ENCODE results near the gene TAMALIN.

The TAMALIN gene

DNA sequence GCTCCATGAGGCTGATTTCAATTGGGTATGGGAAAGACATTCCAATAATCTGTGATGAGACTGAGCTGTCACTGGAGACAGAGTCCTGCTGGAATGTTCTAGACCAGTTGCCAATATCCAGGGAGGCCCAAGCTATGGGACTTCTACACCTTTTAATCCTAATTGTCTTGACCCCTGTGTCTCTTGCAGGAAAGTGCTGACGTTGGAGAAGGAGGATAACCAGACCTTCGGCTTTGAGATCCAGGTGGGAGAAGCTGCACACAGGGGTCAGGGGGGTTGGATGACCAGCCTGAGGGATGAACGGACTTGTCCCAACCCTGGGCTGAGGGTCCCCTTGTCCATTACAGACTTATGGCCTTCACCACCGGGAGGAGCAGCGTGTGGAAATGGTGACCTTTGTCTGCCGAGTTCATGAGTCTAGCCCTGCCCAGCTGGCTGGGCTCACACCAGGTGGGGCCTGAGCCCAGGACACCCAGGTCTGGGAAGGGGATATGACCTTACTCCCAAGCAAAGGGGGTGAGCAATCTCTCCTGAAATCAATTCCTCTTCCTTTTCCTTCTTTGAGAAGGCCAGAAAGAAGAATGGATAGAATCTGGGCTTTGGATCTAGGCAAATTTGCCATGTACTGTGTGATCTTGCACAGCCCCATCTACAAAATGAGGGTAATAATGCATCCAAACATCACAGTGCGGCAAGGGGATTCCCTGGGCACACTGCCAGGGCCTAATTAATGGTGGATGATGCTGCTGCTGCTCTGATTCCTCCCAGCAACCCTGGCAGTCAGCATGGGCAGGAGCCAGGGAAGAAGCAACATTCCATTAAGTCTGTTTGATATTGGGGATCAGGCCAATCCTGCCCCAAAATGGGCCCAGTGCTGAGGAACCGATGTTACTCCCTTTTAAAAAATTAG is 4.2 kb downstream of the TAMALIN start:
- in situ Hi-C loops (cut with HindIII; ENCODE audit: low sequenced_read_pairs) = no loop called here

DNA sequence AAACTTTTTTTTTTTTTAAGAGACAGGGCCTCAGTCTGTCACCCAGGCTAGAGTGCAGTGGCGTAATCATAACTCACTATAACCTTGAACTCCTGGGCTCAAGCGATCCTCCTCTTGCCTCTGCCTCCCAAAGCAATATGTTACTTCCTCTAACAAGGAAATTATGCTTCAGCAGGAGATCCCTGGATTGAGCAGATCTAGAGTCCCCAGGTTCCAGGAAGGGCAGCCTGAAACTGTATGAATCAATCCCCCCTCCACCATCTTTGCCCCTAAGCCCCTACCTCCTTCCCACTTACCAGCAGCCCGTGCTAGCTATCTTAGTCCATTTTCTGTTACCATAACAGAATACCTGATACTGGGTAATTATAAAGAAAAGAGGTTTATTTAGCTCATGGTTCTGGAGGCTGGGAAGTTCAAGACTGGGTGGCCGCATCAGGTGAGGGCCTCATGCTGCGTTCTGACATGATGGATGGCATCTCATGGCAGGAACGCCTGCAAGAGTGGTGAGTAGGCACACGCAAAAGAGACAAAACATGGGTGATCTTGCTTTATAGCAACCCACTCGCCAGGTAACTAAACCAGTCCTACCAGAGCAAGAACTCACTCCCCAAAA is 5.0 kb downstream of the TAMALIN start:
- in situ Hi-C loops (cut with HindIII; ENCODE audit: low sequenced_read_pairs) = no loop called here

DNA sequence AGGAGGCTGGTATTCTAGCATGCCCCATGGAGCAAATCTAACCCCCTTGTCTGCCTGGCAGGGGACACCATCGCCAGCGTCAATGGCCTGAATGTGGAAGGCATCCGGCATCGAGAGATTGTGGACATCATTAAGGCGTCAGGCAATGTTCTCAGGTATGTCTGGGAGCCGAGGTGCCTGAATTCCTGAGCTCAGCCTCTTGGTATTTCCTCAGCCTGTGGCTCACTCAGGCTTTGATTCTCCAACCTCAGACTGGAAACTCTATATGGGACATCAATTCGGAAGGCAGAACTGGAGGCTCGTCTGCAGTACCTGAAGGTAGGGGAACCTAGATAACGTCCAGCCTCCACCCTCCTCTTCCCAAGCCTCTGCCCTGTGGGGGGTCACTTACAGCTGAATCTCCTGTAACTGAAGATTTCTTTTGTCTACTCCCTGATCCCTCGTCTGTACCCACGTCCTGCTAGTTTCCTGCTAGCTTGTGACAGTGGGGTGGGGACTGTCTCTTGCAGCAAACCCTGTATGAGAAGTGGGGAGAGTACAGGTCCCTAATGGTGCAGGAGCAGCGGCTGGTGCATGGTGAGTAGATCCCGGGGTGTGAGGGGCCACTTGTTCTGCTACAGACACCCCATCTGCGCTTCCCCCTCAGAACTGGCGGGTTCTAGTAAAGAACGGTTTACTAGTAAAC is 7.0 kb downstream of the TAMALIN start:
- in situ Hi-C loops (cut with HindIII; ENCODE audit: low sequenced_read_pairs) = no loop called here

DNA sequence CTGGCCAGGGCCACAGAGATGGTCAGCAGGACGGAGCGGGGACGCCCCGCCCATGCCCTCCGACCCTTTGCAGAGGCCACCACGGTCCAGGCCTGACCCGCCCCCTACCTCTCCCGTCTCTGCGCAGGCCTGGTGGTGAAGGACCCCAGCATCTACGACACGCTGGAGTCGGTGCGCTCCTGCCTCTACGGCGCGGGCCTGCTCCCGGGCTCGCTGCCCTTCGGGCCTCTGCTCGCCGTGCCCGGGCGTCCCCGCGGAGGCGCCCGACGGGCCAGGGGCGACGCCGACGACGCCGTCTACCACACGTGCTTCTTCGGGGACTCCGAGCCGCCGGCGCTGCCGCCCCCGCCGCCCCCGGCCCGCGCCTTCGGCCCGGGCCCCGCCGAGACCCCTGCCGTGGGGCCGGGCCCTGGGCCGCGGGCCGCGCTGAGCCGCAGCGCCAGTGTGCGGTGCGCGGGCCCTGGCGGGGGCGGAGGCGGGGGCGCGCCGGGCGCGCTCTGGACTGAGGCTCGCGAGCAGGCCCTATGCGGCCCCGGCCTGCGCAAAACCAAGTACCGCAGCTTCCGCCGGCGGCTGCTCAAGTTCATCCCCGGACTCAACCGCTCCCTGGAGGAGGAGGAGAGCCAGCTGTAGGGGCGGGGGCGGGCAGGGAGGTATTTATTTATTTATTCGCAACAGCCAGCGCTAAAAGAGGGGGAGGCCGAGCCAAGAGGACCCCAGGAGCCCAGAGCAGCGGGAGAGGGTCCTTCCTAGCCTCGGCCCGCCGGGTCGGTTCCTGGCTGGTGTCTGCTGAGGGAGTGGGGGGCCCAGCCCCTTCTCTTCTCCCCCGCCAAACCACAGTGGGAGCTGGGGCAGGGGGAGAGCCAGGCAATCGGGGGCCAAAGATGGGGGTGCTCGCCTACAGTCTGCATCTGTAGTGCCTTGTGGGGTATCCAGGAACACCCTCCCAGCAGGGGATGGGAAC is 8.1 kb downstream of the TAMALIN start:
- in situ Hi-C loops (cut with HindIII; ENCODE audit: low sequenced_read_pairs) = no loop called here

DNA sequence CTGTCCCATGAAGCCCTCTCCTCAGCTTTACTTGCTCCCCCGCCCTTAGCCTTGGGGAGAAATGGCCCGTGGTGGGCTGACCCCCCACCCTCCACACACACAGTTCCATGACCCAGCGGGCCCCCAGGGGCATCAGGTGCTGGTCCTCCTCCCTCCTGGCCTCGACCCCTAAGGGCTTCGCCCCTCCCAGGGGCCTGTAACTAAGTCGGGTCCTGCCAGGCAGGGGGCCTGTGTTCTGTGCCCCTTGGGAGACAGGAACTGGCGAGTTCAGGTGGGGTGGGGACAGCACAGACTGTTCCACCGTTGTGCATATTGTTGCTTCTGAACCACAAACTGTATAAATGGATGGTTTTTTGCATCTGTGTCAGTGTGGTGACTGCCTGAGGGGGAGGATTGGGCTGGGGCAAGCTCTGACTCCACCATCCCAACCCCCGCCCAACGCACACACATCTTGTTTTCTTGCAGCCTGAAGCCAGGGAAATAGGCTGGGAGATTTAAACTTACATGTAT is 8.8 kb downstream of the TAMALIN start:
- in situ Hi-C loops (cut with HindIII; ENCODE audit: low sequenced_read_pairs) = no loop called here

DNA sequence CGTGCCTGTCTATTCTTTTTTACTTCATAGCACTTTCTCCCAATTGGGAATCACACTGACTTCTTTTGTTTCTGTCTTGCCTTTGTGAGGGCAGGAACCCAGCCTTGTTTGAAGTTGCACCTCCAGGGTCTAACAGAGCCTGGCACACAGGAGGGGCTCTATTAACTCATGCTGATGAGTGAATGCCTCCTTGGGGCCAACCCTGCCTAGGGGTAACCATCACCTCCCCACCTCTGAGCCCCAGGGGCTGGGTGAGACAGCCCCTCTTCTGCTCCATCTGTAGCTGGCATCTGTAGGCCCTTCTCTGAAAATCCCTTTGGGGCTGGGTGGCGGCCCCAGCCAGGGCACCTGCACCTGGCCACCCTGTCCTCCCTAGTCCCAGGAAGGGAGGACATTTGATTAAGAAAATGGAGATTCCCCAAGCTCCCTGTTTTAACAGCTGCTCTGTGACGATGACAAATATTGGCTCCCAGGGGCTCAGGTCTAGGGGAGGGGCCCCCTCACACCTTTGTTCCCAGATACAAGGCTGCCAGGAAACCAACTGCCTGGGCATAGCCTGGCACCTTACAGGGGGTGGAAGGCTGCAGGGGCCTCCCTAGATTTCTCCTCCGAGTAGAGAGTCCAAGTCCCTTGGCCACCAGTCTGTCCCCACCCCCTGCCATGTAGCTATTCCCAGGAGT is 11.8 kb downstream of the TAMALIN start:
- in situ Hi-C loops (cut with HindIII; ENCODE audit: low sequenced_read_pairs) = no loop called here

DNA sequence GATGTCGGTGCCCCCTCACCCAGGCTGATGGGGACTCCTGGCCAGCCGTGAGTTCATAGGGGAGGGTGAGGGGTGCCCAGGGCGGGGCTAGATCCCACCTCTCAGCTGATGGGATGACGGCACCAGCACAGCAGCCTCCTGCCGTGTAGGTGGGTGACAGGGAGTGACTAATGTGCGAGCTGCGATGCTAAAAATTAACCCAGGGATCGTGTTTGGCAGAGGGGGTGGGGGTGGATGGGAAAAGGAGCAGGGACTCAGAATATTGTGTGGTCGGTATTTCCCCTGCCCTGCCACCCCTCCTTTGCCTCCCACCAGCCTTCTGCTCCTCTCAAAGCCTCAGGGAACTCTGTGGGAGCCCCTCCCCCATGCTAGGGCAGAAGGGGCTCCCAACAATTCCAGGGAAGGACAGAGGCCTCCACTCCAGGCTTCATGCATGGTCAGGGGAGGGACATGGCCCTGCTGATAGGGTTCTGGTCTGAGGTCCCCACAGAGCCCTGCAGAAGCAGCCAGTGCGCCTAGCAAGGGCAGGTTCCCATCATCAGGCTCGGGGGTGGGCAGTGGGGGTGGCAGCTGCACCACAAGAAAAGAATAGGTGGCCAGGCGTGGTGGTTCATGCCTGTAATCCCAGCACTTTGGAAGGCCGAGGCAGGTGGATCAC is 12.5 kb downstream of the TAMALIN start:
- in situ Hi-C loops (cut with HindIII; ENCODE audit: low sequenced_read_pairs) = no loop called here

DNA sequence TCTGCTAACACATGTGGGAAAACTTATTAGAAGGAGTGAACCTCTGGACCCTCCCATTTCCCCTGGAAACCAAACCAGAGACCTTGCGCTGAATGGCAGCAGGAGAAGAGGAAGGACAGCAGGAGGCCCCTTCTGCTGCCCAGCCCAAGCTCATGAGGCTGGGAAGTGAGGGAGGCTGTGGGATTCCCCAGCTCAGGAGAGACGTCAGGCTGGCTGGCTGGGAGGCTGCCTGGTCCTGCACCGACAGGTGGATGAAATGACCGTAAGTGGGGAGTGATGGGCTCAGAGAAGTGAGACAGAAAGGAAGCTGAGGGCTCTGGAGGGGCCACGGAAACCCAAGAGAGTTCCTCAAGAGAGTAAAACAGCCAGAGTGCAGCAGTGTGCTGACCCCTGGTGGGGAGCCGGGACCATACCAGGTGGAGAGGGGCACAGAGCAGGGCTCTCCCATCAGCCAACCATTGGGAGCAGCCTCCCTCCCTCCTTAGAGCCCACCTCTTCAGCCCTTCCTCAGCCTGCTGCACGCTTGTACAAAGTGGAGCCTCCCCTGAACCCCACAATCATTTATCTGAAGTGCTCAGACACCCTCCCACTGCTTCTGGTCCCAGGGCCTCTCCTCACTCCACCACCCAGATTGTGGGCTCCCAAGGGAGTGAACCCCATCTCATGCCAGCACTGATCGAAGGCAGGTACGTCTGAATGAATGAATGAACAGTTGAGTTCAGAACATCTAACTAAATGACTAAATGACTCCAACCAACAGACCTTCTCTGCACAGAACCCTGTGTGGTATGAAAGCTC is 14.0 kb downstream of the TAMALIN start:
- in situ Hi-C loops (cut with HindIII; ENCODE audit: low sequenced_read_pairs) = loop anchor here (5.0 kb wide), 2 partner anchors 43 to 97 kb away; no protein-coding TSS in a partner anchor

DNA sequence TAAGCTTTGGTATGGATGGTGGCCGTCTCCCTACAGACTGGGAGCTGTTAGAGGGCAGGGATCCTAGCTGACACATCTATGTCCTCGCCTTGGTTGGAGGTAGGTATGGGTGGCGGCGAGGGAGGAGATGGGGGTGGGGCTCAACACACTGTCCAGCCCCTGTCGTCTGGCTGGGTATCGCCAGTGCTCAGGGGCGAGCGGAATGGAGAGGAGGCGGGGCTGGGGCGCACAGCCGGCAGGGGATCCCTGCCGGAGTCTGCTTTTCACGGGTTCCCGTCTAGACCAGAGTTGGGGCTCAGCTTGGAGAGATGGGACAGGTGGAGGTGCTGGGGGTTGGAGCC is 16.1 kb downstream of the TAMALIN start:
- in situ Hi-C loops (cut with HindIII; ENCODE audit: low sequenced_read_pairs) = loop anchor here (5.0 kb wide), 2 partner anchors 46 to 94 kb away; no protein-coding TSS in a partner anchor

DNA sequence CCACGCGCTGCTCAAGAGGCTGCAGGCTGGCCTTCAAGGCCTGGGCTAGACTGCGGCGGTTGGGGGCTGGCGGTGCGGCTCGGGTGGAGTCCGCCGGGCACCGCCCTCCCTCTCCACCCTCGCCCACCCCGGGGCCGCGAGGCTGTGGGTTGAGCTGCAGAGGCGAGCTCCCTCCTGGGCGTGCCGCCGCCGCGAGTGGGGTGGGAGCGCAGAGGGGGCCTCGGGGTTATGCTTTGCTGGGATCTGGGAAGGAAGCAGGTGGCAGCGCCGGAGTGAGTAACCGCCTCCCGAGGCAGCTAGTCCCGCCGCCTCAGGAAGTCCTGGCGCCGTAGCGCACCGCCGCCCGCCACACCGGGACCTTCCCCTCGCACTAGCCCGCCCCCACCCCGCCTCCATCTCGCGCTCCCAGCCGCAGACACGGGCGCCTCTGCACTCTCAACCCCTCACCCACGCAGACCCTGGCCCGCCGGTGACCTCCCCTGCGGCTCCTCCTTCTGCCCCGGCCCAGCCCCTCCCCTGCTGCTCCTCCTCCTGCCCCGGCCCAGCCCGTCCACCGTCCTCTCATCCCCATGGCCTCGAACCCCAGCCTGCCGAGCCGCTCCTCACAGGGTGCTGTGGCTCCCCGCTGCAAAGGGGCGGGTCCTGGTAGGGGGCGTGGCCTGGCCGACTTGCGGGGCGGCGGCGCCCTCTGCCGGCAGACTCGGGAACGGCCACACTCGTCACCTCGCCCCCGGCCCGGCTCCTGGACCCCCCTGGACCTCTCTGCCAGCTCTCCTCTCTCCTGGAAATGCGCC is 16.6 kb downstream of the TAMALIN start:
- in situ Hi-C loops (cut with HindIII; ENCODE audit: low sequenced_read_pairs) = loop anchor here (5.0 kb wide), 2 partner anchors 46 to 94 kb away; no protein-coding TSS in a partner anchor

DNA sequence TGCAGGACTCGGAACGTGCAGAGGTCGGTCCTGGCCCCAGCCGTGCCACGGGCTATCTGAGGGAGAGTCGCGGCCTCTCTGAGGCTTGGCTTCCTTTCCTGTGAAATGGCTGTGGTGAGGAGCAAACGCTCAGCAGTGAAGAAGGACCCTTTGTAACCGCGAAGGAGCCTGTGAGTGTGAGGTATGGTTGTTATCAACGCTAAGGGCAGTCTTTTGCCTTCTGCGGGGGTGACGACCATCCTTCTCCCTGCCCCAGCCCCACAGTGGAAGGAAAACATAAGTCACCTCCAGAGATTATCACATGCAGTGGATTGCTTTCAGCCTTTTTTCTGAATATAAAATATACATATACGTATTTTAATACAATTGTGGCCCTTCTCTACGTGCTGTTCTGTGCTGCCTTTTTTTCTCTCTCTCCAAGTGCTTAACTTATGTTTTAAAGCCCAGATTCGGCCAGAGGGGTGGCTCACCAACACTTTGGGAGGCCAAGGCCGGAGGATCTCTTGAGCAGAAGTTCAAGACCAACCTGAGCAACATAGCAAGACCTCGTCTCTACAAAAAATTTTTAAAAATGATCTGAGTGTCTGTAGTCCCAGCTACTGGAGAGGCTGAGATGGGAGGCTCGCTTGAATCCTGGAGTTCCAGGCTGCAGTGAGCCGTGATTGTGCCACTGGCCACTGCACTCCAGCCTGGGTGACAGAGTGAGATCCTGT is 17.4 kb downstream of the TAMALIN start:
- in situ Hi-C loops (cut with HindIII; ENCODE audit: low sequenced_read_pairs) = loop anchor here (5.0 kb wide), 2 partner anchors 47 to 93 kb away; no protein-coding TSS in a partner anchor

DNA sequence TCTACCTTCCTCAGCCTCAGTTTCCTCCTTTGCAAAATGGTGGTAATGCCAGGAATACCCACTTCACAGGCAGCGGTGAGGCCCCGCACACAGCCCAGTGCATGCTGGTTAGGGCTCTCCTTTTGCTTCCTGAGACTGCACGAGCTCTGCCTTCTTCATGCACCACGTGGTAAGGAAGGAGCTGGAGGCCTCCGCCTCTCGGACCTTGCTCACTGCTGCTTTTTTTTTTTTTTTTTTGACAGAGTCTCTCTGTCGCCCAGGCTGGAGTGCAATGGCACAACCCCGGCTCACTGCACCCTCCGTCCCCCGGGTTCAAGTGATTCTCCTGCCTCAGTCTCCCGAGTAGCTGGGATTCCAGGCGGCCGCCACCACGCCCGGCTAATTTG is 18.1 kb downstream of the TAMALIN start:
- in situ Hi-C loops (cut with HindIII; ENCODE audit: low sequenced_read_pairs) = loop anchor here (5.0 kb wide), 2 partner anchors 48 to 92 kb away; no protein-coding TSS in a partner anchor

DNA sequence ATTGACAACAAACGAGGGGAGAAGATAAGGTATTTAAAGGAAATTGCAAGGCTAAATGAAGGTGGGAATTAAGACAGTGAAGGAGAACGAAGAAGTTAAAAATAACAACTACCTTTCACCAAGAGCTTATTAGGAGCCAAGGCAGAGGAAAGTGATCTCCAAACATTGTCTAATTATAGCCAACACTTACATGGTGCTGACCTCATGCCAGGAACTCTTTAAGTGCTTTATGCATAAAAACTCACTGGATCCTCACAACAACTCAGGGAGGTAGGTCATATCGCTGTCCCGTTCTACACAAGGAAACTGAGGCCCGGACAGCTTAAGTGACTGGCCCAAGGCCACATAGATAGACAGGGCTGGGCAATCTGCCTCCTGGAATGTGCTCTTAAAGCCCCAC is 19.5 kb downstream of the TAMALIN start:
- in situ Hi-C loops (cut with HindIII; ENCODE audit: low sequenced_read_pairs) = no loop called here

DNA sequence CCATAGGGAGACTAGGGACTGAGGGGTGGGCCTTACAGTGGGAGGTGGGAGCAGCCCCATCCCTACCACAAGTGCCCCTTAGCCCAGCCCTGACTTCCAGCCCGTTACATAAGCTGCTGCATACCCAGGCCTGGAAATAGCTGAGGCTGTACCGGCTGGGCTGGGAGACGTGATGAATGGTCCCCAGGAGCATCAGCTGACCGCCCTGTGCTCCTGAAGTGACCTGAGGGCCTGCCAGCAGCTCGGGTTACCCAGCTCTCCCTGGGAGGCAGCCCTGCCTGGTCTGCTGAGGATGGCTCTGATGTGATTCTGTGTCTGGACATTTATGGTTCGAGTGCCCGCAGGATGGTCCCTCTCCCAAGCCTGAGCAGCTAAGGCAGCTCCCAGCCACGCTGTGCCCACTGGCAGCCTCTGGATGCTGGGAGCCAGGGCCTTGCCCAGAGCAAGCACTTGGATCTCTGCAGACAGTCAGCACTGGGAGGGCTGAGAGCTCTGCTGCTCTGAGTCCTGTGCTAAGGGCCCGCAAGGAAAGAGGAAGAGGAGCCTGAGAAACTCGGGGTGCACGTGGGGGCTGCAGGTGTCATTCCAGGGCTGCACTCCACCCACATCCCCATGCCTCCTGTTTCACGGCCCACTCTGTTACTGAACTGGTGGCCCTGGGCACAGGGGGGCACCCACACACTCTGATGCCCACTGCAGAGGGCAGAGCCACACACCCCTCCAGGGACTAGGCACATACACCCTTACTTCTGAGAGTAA is 20.5 kb downstream of the TAMALIN start:
- in situ Hi-C loops (cut with HindIII; ENCODE audit: low sequenced_read_pairs) = no loop called here

DNA sequence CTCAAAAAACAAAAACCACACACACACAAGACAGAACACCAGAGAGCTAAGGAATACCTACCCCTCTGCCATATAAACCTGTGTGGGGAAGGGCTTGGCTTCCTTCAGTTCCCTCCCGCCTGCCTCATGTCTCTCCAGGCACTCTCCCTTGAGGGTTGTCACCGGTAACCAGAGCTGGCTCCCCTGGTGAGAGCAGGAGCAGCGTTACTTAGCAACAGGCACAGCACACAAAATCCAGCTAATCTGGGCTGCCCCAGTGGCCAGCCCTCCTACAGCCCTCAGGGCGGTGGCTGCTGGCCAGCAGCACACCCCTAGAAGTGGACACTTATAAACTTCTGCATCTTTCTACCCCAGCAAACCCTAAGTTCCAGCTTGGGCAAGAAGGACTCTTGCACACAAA is 22.9 kb downstream of the TAMALIN start:
- in situ Hi-C loops (cut with HindIII; ENCODE audit: low sequenced_read_pairs) = loop anchor here (5.0 kb wide), 1 partner anchor 63 kb away; no protein-coding TSS in a partner anchor

DNA sequence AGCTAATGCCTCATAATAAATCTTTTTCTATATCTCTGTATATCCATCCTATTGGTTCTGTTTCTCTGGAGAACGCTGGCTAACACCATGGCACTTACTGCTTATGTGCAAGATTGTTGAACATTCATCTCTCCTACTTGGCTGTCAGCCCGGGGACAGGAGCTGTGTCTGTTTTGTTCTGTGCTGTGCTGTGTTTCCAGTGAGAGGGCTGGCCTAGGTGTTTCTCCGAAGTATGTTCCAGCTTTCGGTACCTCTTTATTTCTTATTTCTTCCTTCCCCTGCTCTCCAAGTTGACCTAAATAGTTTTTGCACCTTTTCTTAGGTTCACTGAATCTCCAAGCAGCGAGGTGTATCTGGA is 25.7 kb downstream of the TAMALIN start:
- in situ Hi-C loops (cut with HindIII; ENCODE audit: low sequenced_read_pairs) = loop anchor here (5.0 kb wide), 1 partner anchor 60 kb away; no protein-coding TSS in a partner anchor

Measured in endothelial cell of hepatic sinusoid (primary cell).